GM23338 (cell line): ENCODE data around the gene DNAH9. TPM values are rescaled to one million over a fixed set of nuclear protein-coding genes. Genes with fewer than 3 reads are reported as not detected.

Experiments
- ATAC-seq: fragments of 200-7000 bp; cut with Tn5 transposase; 3 replicates; pipeline ENCODE4 v1.9.1; 2020
- DNase-seq: peaks from one replicate; pipeline ENCODE4 v3.0.0-alpha.2; 2015; ENCODE audit warnings: low spot score
- H2AFZ ChIP-seq: fragments of 200-600 bp; sonication (generic); 2 replicates; pipeline ENCODE4 v1.8.0; 2016; ENCODE audit warnings: antibody characterized with exemption, mild to moderate bottlenecking, moderate library complexity
- H3F3A ChIP-seq: fragments of 200-600 bp; sonication (generic); replicated peaks from 2 replicates; pipeline ENCODE4 v1.8.0; 2017; ENCODE audit warnings: antibody characterized with exemption, mixed run types, low read depth
- H3K27ac ChIP-seq: fragments of 200-600 bp; sonication (generic); 2 replicates; pipeline ENCODE4 v1.6.1; 2016; ENCODE audit warnings: low read depth
- H3K27me3 ChIP-seq: fragments of 200-600 bp; sonication (generic); 2 replicates; pipeline ENCODE4 v1.8.0; 2016; ENCODE audit warnings: mild to moderate bottlenecking, mixed run types, moderate library complexity; ENCODE audit not compliant: insufficient read depth
- H3K36me3 ChIP-seq: fragments of 200-600 bp; sonication (generic); 2 replicates; pipeline ENCODE4 v1.8.0; 2016; ENCODE audit warnings: mild to moderate bottlenecking; ENCODE audit not compliant: insufficient read depth
- H3K4me1 ChIP-seq: fragments of 200-600 bp; sonication (generic); 2 replicates; pipeline ENCODE4 v1.8.0; 2016; ENCODE audit warnings: mild to moderate bottlenecking, moderate library complexity; ENCODE audit not compliant: insufficient read depth
- H3K4me2 ChIP-seq: fragments of 200-600 bp; sonication (generic); 2 replicates; pipeline ENCODE4 v1.7.1; 2017; ENCODE audit warnings: mixed run types
- H3K4me3 ChIP-seq: fragments of 200-600 bp; sonication (generic); 2 replicates; pipeline ENCODE4 v1.6.1; 2016; ENCODE audit warnings: mixed run types
- H3K79me2 ChIP-seq: fragments of 200-600 bp; sonication (generic); replicated peaks from 2 replicates; pipeline ENCODE4 v1.8.0; 2017; ENCODE audit warnings: mild to moderate bottlenecking; ENCODE audit not compliant: insufficient read depth
- H3K9me2 ChIP-seq: fragments of 200-600 bp; sonication (generic); 2 replicates; pipeline ENCODE4 v1.8.0; 2017; ENCODE audit not compliant: insufficient read depth
- H4K20me1 ChIP-seq: fragments of 200-600 bp; sonication (generic); replicated peaks from 2 replicates; pipeline ENCODE4 v1.8.0; 2017; ENCODE audit warnings: mild to moderate bottlenecking; ENCODE audit not compliant: insufficient read depth
- H3K27ac Mint-ChIP-seq: 2 replicates; pipeline ENCODE4 v1.8.0; 2020; ENCODE audit warnings: inconsistent platforms, mild to moderate bottlenecking, moderate library complexity, mixed read lengths
- H3K27me3 Mint-ChIP-seq: 3 replicates; pipeline ENCODE4 v1.8.0; 2022; ENCODE audit warnings: low read depth, mild to moderate bottlenecking, moderate library complexity, mixed read lengths, inconsistent platforms; ENCODE audit not compliant: insufficient read depth, poor library complexity
- H3K36me3 Mint-ChIP-seq: 3 replicates; pipeline ENCODE4 v1.8.0; 2021; ENCODE audit warnings: low read depth, mild to moderate bottlenecking, inconsistent platforms, moderate library complexity, mixed read lengths
- H3K4me1 Mint-ChIP-seq: 3 replicates; pipeline ENCODE4 v1.8.0; 2020; ENCODE audit warnings: mild to moderate bottlenecking, inconsistent platforms, mixed read lengths
- H3K4me3 Mint-ChIP-seq: 3 replicates; pipeline ENCODE4 v1.8.0; 2021; ENCODE audit warnings: moderate library complexity, mild to moderate bottlenecking, inconsistent platforms, mixed read lengths
- H3K9me3 Mint-ChIP-seq: 3 replicates; pipeline ENCODE4 v1.8.0; 2020; ENCODE audit warnings: moderate library complexity, mild to moderate bottlenecking, inconsistent platforms, mixed read lengths
- CREB1 ChIP-seq: fragments of 250-450 bp; sonication (Bioruptor Pico); IDR thresholded peaks from 2 replicates; pipeline ENCODE4 v1.5.0; 2020; ENCODE audit warnings: low read depth, mild to moderate bottlenecking, moderate library complexity
- CTCF ChIP-seq, 2 experiments: fragments of 200-600 bp in 1 of 2; sonication (generic) in 1 of 2; conservative IDR thresholded peaks; 2 replicates each; pipeline versions ENCODE4 v1.5.1 to v1.6.1; 2016 to 2017; ENCODE audit warnings: antibody characterized with exemption in 2 of 2, low read depth in 2 of 2, mild to moderate bottlenecking in 2 of 2, moderate library complexity in 1 of 2
- ETS1 ChIP-seq: IDR thresholded peaks from 2 replicates; pipeline ENCODE4 v1.6.1; 2016; ENCODE audit warnings: antibody characterized with exemption
- EZH2phosphoT487 ChIP-seq: fragments of 200-600 bp; sonication (generic); IDR thresholded peaks from one replicate; pipeline ENCODE4 v1.8.1; 2018; ENCODE audit warnings: antibody characterized with exemption; ENCODE audit not compliant: unreplicated experiment
- STAT1 ChIP-seq: IDR thresholded peaks from one replicate; pipeline ENCODE4 v1.6.1; 2016; ENCODE audit warnings: antibody characterized with exemption; ENCODE audit not compliant: unreplicated experiment
- ZNF331 ChIP-seq: fragments of 250-450 bp; sonication (Bioruptor Pico); IDR thresholded peaks from 2 replicates; pipeline ENCODE4 v1.5.0; 2020; ENCODE audit warnings: low read depth, mild to moderate bottlenecking, moderate library complexity
- ZNF462 ChIP-seq: fragments of 250-450 bp; sonication (Bioruptor Pico); IDR thresholded peaks from 2 replicates; pipeline ENCODE4 v1.5.0; 2020; ENCODE audit warnings: mild to moderate bottlenecking, moderate library complexity
- polyA plus RNA-seq: library from polyadenylated mRNA; unstranded; fragments of >200 nt; fragmentation: Nextera tagmentation; extraction: Ambion mirVana; gene quantifications from 2 replicates; pipeline ENCODE4 v1.2.1, GENCODE V29; 2016
- total RNA-seq: library from RNA; depleted of rRNA; stranded (reverse); fragments of >200 nt; shearing (Covaris generic); gene quantifications from 2 replicates; pipeline ENCODE4 v1.2.3, GENCODE V29; 2014

The DNAH9 gene
- total and polyA plus RNA-seq, 2 experiments from 2014 or later: not detected

DNA sequence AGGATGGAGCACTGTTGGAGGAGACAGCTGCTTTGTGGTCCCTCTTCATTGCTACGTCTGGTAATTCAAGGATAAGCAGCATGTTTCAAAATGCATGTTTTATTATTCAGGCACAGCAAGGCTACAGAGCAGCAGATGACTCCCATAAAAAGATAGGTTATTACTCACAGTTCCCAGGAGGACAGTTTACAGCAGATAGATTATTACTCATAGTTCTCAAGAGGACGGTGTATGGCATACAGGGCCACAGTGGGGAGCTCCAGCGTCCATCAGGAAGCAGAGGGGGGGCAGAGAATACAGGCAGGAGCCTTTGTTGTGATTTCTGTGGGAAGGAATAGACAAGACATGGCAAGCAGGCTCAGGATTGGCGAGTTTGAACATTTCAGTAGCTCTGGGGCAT, 72.9 kb downstream of the DNAH9 start:
- H2AFZ ChIP-seq: no peak overlapping the region
- no peak overlapping the region for H3K27ac ChIP-seq
- DNase-seq: no peak
- H3K4me2 ChIP-seq: no peak overlapping the region
- peaks cover 3% of the 10 kb centered on the region for H3K27me3 Mint-ChIP-seq
- H3K4me3 Mint-ChIP-seq: no peak overlapping the region
- no peaks in the 10 kb centered on the region for H3K27me3 ChIP-seq
- H3K4me1 Mint-ChIP-seq: no peaks in the 10 kb centered on the region
- H3K4me1 ChIP-seq: no peaks in the 10 kb centered on the region
- no peak for ATAC-seq
- no peak overlapping the region for H3K4me3 ChIP-seq
- no peaks in the 10 kb centered on the region for H3K9me2 ChIP-seq
- TF ChIP-seq ZNF331 (CRISPR knock-in tag) (no peak), ETS1 (no peak), STAT1 (no peak), CTCF (conservative IDR thresholded peaks at IDR 0.05; ENCODE audit: low read depth in 2 of 2) (no peak), EZH2phosphoT487 (no peak), CREB1 (no peak), ZNF462 (CRISPR knock-in tag) (no peak)
- peaks cover 10% of the 10 kb centered on the region for H3K36me3 ChIP-seq
- no peaks in the 10 kb centered on the region for H3F3A ChIP-seq
- peaks cover 17% of the 10 kb centered on the region for H3K9me3 Mint-ChIP-seq
- H3K27ac Mint-ChIP-seq: no peak overlapping the region
- H3K79me2 ChIP-seq: no peaks in the 10 kb centered on the region
- peaks cover 19% of the 10 kb centered on the region; the same call in 2 of the 3 replicates for H3K36me3 Mint-ChIP-seq
- H4K20me1 ChIP-seq: no peaks in the 10 kb centered on the region
